Mesenteric fat pad (tissue), 1 donor: ENCODE measurements around the gene FAM53B. TPM values are rescaled to one million over a fixed set of nuclear protein-coding genes. Genes with fewer than 3 reads are reported as not detected.

Source experiments
- DNase-seq: peaks from one replicate; pipeline ENCODE4 v3.0.0-alpha.2; 2020; ENCODE audit warnings: low spot score
- total RNA-seq: library from RNA; stranded (reverse); fragmentation: NEBNext Ultra II Directional; extraction: Animal tissue kit (Norgen Biotek cat#: 25700); gene quantifications from one replicate; pipeline ENCODE4 v1.2.1, GENCODE V29; 2021
- donor health status: DM: yes; HTN: yes; CAD: no.

Gene FAM53B
- total RNA-seq, 1 donor from 2014 or later: 35.0 TPM

GRCh38 chr10:124587811-124588211, 156.4 kb downstream of the FAM53B start:
- DNase-seq: no peak

GRCh38 chr10:124586142-124586541, 158.0 kb downstream of the FAM53B start:
- no peak for DNase-seq

- DNase-seq: no peak
These were observed 165.2 kb downstream of the FAM53B start for GRCh38 chr10:124579011-124579399.

- no peak for DNase-seq
These were observed 165.8 kb downstream of the FAM53B start for GRCh38 chr10:124578231-124579010.

- DNase-seq: no peak
These were observed 166.5 kb downstream of the FAM53B start for GRCh38 chr10:124577651-124578050.

- DNase-seq: no peak
These were observed 167.4 kb downstream of the FAM53B start for GRCh38 chr10:124576526-124577420.

- no peak for DNase-seq
These were observed 168.8 kb downstream of the FAM53B start for GRCh38 chr10:124575107-124576035.

GRCh38 chr10:124574456-124575070, 169.6 kb downstream of the FAM53B start:
- DNase-seq: no peak

GRCh38 chr10:124573726-124574455, 170.3 kb downstream of the FAM53B start:
- no peak for DNase-seq

GRCh38 chr10:124572751-124573150, 171.4 kb downstream of the FAM53B start:
- no peak for DNase-seq

- no peak for DNase-seq
These were observed 173.5 kb downstream of the FAM53B start for GRCh38 chr10:124570646-124571045.

- no peak for DNase-seq
These were observed 174.3 kb downstream of the FAM53B start for GRCh38 chr10:124569623-124570470.

Other genes with a start within 250 kb of the FAM53B start
- gene EEF1AKMT2, start 47.5 kb upstream of the FAM53B start, total RNA-seq: 13.5 TPM
- gene ABRAXAS2, start 57.4 kb upstream of the FAM53B start, total RNA-seq: 14.3 TPM
- 28.0 TPM for gene ZRANB1, start 197.7 kb upstream of the FAM53B start, total RNA-seq